Measurements from ENCODE around the gene SLC2A3.

- TF ChIP-seq CTCF (IDR thresholded peaks at IDR 0.05; ENCODE audit: poor library complexity) = peak; percentile 7
- no peak for TF ChIP-seq EZH2 (IDR thresholded peaks at IDR 0.05; ENCODE audit: borderline replicate concordance)
- TF ChIP-seq EZH2phosphoT487 (IDR thresholded peaks at IDR 0.05; ENCODE audit: low read depth, severe bottlenecking, unreplicated experiment) = no peak
Observed at GRCh38 chr12:7937833-7938506, 2.0 kb upstream of the SLC2A3 start.
